SH-SY5Y (cell line): ENCODE data around the gene HSBP1L1.

Source experiments
- GATA2 ChIP-seq: IDR thresholded peaks from 2 replicates; pipeline ENCODE4 v1.6.1; 2011; ENCODE audit warnings: mild to moderate bottlenecking, low read depth, low read length
- GATA3 ChIP-seq: IDR thresholded peaks from 2 replicates; pipeline ENCODE4 v1.6.1; 2011; ENCODE audit warnings: low read depth, mild to moderate bottlenecking, low read length, moderate library complexity

DNA sequence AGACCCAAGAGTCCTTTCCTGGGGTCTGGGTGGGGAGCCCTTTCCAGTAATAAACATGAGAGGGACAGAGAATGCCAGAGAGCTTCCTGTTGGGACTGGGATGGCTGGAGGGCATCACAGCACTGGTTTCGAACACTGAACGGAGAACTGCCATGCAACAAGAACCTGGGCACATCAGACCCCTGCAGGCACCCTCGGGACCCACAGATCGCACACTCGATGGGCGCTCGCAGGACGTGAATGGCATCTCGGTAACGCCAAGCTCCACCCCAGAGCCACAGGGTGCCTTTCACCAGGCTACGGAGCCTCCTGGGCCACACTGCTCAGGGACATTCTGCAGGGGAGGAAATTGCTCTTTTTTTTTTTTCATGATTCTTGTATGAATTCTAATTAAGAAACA lies 38.1 kb upstream of the HSBP1L1 start:
- TF ChIP-seq GATA3 (no peak), GATA2 (no peak)
